Kidney glomerular epithelial cell (primary cell): ENCODE measurements around the gene EPN2.

Source experiments
- DNase-seq: peaks from one replicate; lab custom pipeline; 2025; lab: John Stamatoyannopoulos, UW

EPN2 gene

DNA sequence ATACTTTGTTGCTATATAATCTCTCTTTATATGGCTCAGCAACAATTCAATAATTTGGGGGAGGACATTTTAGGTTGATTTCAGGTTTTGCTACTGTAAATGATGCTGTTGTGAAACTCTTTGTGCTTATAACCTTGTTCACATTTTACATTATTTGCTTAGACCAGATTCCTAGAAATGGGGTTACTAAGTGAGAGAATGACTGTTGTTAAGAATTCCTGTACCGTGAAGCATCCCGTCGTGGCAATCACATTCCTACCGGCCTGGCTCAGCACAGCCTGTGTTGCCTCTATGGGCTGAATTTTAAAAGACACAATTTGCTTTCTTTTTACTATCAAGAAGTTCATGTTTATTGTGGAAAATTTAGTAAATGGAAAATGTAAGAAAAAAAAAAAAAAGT, 94.0 kb downstream of the EPN2 start:
- DNase-seq = peak; percentile 95

DNA sequence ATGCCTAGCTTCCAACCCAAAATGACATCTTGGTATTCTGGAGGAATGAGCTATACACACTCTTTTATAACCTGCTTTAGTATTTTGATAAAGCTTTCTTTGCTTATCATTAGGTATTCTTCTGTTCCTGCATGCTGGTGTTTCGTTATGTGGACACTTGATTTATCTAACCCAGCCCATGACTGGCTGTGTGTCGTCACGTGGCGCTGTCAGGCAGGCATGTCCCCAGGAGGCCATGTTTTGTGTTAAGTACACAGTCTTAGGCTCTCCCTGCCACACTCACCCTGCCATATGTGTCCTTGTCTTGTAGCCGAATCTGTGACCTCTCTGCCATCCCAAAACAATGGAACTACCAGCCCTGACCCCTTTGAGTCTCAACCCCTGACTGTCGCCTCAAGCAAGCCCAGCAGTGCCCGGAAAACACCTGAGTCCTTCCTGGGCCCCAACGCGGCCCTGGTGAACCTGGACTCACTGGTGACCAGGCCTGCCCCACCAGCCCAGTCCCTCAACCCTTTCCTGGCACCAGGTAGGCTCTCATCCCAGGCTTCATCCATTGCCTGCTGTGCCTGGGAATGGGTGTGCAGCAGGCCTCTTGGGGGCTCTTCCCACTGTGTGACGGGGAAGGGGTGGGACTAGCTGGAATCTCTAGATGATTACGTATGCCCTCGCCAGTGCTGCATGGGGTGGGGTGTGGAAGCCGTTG, 94.5 kb downstream of the EPN2 start:
- no peak for DNase-seq

DNA sequence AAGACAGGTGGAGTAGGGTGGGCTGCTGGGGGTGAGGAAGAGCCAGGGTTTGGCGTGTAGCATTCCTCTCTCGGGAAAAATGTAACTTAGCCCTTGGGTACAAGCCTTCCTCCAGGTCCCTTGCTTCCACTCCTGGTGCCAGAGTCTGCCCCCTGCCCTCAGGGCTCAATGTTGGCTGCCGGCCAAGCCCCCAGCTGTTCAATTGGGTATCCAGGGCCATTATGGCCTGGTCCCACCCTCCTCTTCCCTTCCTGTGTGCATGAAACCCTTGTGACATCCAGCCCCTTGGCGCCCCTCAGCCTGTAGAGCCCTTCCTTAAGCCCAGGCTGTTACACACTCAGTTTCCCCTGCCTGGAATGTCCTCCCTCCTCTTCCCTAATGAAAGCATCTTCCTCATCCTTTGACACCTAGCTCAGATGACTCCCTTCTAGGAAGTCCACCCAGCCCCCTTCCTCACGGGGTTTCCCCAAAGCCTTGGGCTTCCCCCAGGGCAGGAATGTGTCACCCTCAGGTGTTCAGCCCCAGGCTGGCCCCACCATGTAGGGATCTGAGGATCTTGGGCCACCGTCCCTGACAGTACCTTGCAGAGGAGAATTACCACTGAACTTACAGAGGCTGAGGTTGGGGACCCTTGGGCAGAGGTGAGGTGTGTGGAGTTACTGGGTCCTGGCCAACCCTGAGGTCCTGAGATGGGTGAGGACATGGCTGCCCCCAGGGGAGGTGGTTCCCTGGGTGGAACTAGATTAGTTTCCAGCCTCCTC, 95.4 kb downstream of the EPN2 start:
- no peak for DNase-seq

DNA sequence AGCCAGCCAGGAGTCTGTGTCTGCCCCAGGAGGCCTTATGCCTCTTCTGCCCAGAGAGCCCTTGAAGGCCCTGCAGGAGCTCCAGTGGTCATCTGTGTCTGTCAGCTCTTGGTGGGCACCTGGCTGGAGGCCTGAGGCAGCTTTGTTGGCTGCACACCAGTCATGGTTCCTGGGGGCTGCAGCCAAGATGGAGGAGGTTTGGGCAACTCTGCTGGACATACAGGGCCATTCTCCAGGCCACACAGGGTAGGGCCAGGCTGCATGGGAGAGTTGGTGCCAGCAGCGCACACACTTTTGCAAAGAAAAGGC, 95.9 kb downstream of the EPN2 start:
- DNase-seq = no peak

DNA sequence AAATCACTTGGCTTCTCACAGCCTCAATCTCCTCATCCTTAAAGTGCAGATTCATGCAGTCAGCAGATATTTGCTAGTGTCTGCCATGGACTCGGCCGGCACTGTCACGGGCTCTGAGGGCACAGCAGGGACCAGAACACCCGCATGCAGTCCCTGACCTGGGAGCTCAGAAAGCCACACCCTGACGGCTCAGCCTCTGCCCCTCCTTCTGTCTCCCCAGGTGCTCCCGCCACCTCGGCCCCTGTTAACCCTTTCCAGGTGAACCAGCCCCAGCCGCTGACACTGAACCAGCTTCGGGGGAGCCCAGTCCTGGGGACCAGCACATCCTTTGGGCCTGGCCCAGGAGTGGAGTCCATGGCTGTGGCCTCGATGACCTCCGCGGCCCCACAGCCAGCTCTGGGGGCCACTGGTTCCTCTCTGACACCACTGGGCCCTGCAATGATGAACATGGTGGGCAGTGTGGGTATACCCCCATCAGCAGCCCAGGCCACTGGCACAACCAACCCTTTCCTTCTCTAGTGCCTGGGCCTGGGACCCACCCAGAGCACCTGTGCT, 96.6 kb downstream of the EPN2 start:
- DNase-seq = no peak

DNA sequence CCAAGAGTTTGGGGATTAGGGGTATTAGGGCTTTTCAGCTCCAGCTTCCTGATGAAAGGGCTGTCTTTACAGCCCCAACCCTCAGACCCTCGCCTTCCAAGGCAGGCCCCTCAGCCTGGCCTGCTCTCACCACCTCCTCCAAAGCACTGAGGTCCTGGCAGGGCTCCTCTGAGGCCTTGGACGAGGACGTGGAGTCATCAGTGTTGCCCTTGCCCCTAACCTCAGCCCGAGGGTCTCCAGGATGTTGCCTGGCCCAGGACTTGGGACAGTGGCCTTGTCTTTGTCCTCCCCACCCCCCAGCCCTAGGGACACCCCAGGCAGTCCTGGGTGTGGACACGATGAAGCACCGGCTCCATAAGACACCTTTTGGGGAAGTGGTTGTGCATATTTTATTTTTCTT, 97.2 kb downstream of the EPN2 start:
- DNase-seq = no peak

DNA sequence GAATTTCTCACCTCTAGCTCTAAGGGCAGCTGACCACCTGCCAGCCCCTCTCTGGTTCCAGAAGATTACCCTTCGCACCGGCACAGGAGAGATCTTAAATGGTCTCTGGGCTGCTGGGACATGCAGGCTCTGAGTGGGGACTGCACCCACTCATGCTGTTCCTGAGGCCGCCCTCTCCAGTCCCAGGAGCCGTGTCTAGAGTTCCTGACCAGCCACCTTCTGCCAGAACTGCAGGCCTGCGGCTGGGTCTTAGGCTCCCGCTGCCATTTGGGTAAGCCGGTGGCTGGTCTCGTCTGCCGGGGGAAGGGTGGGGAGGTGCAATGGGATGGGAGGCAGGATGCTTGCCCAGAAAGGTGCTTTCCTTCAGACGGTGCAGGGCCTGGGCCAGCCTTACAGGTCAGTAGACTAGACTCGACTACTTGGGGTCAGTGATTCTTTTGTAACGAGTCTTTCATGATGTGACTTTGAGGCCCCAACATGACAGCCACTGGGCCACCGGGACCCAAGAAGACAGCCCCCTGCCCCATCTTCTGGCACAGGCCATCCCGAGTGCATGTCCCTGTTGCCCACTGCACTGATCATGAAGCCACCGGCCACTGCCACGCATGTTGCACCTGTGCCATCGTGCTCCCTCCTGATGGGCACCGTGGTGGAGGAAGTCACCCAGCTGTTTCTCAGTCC, 98.9 kb downstream of the EPN2 start:
- DNase-seq = no peak

DNA sequence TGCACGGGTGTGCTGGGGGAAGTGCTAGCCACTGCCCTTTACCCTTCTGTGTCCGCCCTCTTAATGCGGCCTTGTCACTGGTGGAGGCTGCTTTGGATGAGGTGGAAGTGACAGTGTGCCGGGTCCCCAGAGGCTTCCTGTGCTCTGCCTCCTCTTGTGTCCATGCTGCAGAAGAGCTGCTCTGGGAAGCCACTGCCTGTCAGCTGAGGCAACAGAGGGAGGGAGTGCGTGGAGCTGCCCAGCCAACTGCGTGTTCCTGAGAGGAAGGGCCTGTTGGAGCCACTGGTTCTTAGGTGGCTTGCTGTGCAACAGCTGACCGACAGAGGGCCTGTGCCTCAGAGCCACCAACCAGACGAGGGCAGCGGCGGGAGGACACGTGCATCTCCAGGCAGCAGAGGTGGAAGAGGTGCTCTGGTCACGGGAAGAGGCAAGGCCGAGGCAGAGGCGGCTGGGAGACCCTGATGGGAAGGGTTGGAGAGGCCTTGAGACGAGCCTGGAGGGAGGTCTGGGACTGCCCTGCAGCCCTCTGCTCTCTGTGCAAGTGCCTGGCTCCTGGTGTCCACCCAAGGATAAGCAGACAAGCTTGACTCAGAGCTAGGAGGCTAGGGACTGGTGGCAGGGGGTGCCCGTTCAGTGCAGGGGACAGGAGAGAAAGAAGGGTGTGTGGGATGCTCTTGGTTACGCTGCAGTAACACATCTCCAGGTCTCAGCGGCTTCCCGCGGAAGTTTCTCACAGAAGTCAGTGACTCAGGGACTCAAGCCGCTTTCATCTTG, 100.0 kb downstream of the EPN2 start:
- DNase-seq = no peak

DNA sequence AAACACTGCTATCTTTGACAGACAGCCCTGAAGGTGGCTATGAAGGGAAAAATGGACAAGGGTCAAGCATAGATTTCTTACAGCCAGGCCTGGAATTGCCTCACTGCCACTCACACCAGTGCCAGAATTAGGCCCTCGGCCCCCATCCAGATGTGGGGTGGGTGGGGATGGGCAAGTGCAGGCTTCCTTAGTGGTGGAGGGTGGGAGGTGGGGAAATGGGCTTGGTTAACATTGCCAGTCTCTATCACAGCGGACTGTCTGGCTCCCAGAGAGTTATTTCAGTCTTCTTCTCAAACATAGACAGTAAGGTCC, 100.5 kb downstream of the EPN2 start:
- no peak for DNase-seq

DNA sequence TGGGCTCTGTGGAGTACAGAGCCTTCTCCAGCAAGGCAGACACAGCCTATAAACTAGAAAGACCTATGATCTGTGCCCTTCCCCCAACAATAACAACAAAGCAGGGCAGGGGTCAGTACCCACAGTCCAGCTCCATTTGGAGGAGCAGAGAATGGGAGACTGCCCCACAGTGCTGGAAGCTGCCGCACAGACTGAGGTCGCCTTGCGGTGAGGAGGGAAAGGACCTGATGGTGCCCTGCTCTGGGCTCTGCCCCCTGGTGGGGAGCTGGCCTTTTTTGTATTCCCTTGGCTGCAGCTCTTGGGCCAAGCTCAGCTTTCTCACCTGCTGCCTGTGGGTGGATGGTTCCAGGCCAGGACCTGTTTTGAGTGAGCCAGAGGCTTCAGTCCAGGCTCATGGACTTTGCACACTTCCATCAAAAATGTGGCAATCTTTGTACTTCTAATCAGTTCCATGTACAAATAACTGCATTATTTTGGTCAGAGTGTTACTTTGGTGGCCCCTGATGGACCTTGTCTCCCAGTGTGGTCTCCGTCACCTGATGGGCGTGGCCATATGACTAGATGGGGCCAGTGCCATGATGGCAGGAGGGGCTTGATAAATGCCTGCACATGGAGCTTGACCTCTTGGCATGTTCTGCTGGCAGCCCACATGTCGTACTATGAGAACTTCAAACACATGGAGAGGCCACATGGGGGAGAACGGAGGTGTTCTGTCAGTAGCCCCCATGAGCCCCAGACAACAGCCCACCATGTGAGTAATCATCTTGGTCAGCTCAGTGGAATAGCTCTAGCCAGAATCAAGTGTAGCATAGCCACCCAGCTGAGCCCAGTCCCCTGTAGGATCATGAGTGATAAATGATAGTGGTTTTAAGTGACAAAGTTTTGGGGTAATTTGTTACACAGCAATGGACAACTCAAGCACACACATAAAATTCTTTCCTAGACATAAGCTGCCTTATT, 101.1 kb downstream of the EPN2 start:
- DNase-seq = peak; percentile 15

DNA sequence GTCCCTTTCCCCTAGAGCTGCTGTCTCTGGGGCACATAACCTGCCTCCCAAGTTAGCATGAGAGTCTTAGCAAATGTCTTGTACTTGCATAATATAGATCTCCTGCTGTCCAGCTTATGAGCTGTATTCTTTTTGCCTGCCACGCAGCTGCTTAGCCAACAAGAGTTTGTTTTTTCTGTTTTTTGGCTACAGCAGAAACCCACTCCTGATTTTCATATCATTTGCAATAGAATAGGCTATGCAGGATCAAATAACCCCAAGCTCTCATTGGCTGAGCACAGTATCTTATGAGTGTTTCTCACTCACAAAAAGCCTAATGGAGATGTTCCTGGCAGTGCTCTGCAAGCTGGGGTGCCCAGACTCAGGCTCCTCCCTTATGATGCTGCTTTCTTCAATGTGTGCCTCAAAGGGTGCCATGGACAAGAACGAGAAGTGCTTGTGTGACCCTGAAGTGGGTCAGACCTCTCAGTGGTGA, 102.2 kb downstream of the EPN2 start:
- DNase-seq = no peak

DNA sequence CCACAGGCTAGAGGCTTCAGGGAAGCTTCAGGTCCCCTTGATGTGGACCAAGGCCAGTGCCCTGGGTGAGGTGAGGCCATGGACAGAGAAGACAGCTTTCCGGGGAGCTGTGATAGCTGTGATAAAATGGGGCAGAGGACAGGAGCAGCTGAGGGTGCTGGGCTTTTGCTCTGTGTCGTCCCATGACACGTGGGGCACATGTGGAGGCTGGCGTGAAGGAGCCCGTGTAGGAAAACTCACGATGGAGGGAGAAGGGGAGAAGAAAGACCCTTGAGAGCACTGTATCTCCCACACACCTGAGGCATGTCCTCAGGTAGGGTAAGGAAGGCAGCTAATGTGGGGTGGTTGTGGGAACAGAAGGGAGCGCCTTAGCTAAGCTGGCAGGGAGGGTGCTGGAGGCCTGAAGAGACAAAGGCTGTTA, 104.1 kb downstream of the EPN2 start:
- no peak for DNase-seq

DNA sequence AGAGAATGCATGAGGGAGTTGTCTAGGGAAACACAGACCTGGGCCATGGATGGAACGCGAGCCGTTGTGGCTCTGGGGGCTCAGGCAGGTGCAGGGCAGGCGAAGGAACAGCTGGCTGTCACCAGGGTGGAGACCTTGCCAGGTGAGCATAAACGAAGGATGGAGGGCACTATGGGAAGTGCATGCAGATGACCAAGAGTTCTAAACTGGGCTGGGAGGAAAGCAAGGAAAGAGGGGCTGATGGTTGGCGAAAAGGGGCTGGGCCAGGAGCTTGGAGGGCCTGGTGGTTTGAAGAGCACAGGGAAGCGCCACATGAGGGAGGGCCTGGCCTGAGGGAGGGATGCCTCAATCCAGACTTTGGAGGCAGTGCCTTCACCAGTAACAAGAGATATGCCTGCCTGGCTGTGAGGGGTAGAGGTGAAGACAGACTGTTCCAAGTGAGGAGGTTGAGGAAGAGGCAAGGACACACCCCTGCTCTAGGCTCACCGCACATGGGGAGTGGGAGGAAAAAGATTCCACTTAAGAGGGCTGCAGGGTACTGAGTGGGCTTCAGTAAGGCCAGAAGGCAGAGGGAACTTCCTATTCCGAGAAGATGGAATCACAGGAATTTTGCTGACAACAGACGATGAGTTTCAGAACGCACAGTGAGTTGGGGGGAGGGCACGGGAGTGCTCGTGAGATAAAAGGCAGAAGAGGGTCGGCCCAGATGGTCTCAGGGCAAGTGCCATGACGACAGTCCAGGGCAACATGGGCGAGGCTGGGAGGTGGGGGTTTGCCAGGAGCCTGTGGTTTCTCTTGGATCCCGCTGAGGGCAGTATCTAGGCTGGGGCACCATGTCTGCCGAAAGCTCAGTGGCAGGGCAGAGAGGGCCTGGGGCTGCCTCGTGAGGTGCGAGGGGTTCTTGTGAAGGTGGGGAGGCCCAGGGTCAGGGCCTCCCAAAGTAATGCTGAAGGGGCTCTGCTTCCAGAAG, 104.8 kb downstream of the EPN2 start:
- no peak for DNase-seq

DNA sequence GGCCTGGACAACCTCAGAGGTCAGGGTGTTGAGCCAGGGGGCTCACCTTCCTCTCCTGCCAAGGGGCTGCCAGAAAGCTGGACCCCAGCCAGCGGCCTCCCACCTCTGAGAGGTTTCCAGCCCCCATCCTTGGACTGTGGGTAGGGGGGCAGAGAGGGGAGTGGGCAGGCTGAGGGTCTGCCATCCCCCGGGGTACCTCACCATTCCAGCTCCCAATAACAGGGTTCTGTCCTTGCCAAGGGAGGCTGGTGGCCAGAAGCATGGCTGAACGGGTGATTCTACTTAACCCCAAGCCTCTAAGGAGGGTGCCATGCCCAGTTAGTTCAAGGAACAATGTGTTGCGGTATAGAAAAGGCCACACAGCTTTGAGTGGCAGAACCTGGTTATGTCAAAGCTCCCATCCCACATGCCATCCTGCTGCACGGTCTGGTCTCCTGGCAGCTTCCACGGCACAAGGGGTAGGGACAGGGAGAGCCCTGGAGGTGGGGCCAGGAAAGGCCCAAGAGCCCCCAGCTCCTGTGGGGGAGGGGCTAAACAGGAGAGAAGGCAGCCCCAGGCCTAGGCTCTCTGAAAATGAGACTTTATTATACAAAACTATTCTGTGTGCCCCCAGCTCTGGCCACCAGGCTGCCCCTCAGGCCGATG, 105.6 kb downstream of the EPN2 start:
- no peak for DNase-seq

DNA sequence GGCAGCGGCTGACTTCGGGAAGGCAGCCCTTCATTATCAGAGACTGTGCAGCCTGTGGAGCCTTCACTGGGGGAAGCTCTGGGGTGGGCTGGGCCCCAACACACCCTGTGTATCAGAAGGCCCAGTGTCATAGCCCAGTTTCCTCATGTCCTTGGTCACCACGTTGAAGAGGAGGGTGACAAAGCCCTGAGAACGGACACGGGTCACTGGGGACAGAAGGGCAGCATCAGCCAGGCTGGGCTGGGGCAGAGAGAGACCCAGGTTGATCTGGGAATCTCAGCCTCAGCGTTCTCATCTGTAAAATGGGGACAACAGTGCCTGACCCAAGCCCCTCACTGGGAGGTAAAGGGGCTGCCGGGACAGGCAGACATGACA, 106.1 kb downstream of the EPN2 start:
- no peak for DNase-seq

DNA sequence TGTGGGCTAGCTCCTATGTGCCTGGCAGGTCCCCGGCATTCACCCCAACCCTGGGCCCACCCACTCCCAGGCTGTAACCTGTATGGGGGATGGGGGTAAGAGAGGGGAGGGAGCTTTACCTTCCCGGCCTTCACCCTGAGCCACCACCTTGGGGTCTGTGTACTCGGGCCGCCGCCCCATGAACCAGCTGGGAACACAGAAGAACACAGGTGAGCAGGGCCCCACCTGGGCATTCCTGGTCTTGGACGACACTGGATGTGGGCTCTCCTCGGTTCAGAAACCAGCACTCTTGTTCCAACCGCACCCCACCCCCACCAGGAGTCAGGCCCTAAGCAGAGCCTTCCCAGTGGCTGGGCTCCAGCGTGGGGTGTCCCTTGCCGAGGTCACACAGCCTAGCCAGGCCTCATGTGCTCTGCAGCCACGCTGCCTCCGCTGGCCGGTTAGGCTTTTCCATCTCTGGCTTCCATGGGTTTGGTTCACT, 106.5 kb downstream of the EPN2 start:
- DNase-seq = no peak

DNA sequence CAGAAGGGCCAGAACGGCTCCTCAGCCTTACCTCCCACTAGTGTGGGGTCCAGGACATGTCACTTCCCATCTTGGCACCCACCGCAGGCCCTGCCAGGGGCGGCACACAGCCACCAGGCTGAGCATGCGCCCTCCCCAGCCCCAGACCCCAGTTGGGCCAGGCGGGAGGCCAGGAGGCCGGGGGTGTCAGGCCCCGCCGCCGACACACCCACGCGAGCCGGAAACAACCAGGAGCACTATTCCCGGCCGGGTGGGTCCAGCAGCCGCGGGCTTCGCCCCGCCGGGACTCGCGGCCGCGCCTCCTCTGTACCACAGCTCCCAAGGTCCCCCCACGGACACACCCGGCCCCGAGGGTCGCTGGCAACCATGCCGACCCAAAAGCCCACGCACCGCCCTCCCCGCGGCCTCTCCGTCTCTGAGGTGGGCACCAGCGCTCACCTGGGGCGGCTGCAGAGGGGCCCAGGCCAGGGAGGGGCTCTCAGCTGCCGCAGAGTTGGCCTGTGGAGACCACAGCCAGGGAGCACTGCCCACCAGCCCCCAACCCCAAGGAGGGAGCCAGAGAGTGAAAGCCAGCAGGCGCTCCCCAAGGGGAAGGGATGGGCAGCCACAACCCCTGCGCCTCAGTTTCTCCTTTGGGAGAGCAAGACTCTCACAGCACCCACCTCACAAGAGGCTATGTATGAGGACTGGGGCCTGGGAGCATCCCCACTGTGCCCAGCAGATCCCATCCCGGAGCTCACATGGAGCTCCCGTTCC, 107.3 kb downstream of the EPN2 start:
- no peak for DNase-seq

DNA sequence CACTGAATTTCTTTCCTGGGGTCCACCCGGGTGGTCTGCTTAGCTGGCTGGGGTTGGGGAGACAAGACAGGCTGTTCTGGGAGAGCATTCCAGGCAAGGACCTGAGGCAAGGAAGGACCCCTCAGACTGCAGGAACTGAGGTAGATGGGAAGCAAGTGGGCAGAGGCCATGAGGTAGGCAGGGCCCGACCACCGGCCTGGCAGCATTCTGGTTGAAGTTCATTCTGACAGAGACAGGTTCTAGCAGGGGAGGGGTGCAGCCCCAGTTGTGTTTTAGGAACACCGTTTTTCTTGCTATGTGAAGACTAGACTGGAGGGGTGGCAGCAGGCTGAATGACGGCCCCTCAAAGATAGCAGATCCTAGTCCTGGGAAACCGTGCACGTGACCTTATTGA, 107.9 kb downstream of the EPN2 start:
- DNase-seq = no peak
